ENCODE data around the gene PRKAB1. TPM values are rescaled to one million over a fixed set of nuclear protein-coding genes. Genes with fewer than 3 reads are reported as not detected.

The PRKAB1 gene
- total RNA-seq, 2 donors from 2014 or later: 19.0 to 31.9 TPM

- H3K36me3 ChIP-seq: peaks cover 52% of the 10 kb centered on the region
- H3K4me3 ChIP-seq: no peak overlapping the region
- DNase-seq (ENCODE audit: low spot score): no peak
Observed at GRCh38 chr12:119679490-119679889, 11.6 kb downstream of the PRKAB1 start.

GRCh38 chr12:119681111-119681510, 13.2 kb downstream of the PRKAB1 start:
- Histone ChIP-seq H3K27ac (no peak overlapping the region), H3K9me3 (no peaks in the 10 kb centered on the region), H3K4me1 (ENCODE audit: control insufficient read depth in 1 of 2, low read depth in 2 of 2) (no peaks in the 10 kb centered on the region), H3K27me3 (replicated peaks; ENCODE audit: insufficient read depth) (no peaks in the 10 kb centered on the region), H3K36me3 (peaks cover 38% of the 10 kb centered on the region), H3K4me3 (no peak overlapping the region)
- DNase-seq (ENCODE audit: low spot score) (no peak), ATAC-seq (ENCODE audit: insufficient number of reproducible peaks, low FRiP score, low read depth) (no peak)
- no peak for TF ChIP-seq CTCF (IDR thresholded peaks at IDR 0.05)

More at GRCh38 chr12:119679490-119679889, 11.6 kb downstream of the PRKAB1 start:
- no peak for ATAC-seq (ENCODE audit: insufficient number of reproducible peaks, low FRiP score, low read depth)
- no peak overlapping the region for H3K27ac ChIP-seq
- no peak for TF ChIP-seq CTCF (IDR thresholded peaks at IDR 0.05)
- no peaks in the 10 kb centered on the region for H3K27me3 ChIP-seq (replicated peaks; ENCODE audit: insufficient read depth)
- no peaks in the 10 kb centered on the region for H3K4me1 ChIP-seq (ENCODE audit: control insufficient read depth in 1 of 2, low read depth in 2 of 2)
- no peaks in the 10 kb centered on the region for H3K9me3 ChIP-seq

GRCh38 chr12:119681728-119682638, 14.1 kb downstream of the PRKAB1 start:
- H3K4me3 ChIP-seq: no peak overlapping the region
- DNase-seq (ENCODE audit: low spot score) (no peak), ATAC-seq (ENCODE audit: insufficient number of reproducible peaks, low FRiP score, low read depth) (no peak)
- H3K27me3 ChIP-seq (replicated peaks; ENCODE audit: insufficient read depth): no peaks in the 10 kb centered on the region
- no peaks in the 10 kb centered on the region for H3K4me1 ChIP-seq (ENCODE audit: control insufficient read depth in 1 of 2, low read depth in 2 of 2)
- H3K27ac ChIP-seq: peak overlapping the region in 1 of 2 donors; percentile 28
- H3K9me3 ChIP-seq: no peaks in the 10 kb centered on the region
- H3K36me3 ChIP-seq: peaks cover 29% of the 10 kb centered on the region
- no peak for TF ChIP-seq CTCF (IDR thresholded peaks at IDR 0.05)

GRCh38 chr12:119682639-119683252, 14.8 kb downstream of the PRKAB1 start:
- ATAC-seq (ENCODE audit: insufficient number of reproducible peaks, low FRiP score, low read depth) (no peak), DNase-seq (ENCODE audit: low spot score) (no peak)
- peaks cover 28% of the 10 kb centered on the region for H3K36me3 ChIP-seq
- no peaks in the 10 kb centered on the region for H3K9me3 ChIP-seq
- H3K27me3 ChIP-seq (replicated peaks; ENCODE audit: insufficient read depth): no peaks in the 10 kb centered on the region
- H3K27ac ChIP-seq: peak overlapping the region in 1 of 2 donors; percentile 28
- H3K4me3 ChIP-seq: no peak overlapping the region
- no peaks in the 10 kb centered on the region for H3K4me1 ChIP-seq (ENCODE audit: control insufficient read depth in 1 of 2, low read depth in 2 of 2)
- no peak for TF ChIP-seq CTCF (IDR thresholded peaks at IDR 0.05)

DNA sequence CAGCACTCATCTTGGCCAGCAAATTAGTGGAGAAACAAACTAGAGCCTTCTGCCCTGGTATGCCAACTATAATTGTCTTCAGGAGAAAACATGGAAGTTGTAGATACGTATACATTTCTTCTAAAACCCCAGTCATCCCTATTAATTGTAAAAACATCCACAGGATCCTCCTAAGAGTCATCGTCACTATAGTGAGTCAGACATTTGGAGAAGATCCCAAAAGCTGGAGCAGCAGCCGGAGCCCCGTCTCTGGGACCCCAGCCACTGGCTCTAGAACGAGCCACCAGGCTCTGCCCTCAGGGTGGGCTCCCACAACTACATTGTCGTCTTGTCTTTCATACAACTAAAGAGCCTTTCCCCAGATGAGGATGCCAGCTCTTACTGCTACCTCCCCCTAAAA, 15.5 kb downstream of the PRKAB1 start:
- no peak for ATAC-seq (ENCODE audit: insufficient number of reproducible peaks, low FRiP score, low read depth)

More for the DNA sequence above, 15.5 kb downstream of the PRKAB1 start:
- H3K36me3 ChIP-seq: peaks cover 24% of the 10 kb centered on the region
- H3K27ac ChIP-seq: peak overlapping the region in 1 of 2 donors; percentile 28
- no peak overlapping the region for H3K4me3 ChIP-seq
- H3K27me3 ChIP-seq (replicated peaks; ENCODE audit: insufficient read depth): no peaks in the 10 kb centered on the region
- no peak for DNase-seq (ENCODE audit: low spot score)
- TF ChIP-seq CTCF (IDR thresholded peaks at IDR 0.05): no peak
- H3K4me1 ChIP-seq (ENCODE audit: control insufficient read depth in 1 of 2, low read depth in 2 of 2): no peaks in the 10 kb centered on the region
- no peaks in the 10 kb centered on the region for H3K9me3 ChIP-seq

All from thoracic aorta (tissue), 2 donors.